DMS53 treated with DMSO at 0.1 percent for 48 hours (cell line): ENCODE data around the gene DUOX2.
A peak's percentile ranks its signal among the peaks of the same experiment; 100 is the strongest.

ENCODE experiments used
- DNase-seq: peaks from one replicate; lab custom pipeline; 2025; ENCODE audit not compliant: unreplicated experiment; lab: John Stamatoyannopoulos, UW

Gene DUOX2

GRCh38 chr15:45114076-45114750, at the start of gene DUOX2, which contains the start of gene DUOXA2:
Gene DUOX2, minus strand, starts transcription at chr15:45114172. Its CDS starts 761 bp downstream, at chr15:45113411.
Gene DUOXA2, plus strand, starts transcription at chr15:45114326. Its CDS starts 280 bp downstream, at chr15:45114606.
- DNase-seq: no peak

DNA sequence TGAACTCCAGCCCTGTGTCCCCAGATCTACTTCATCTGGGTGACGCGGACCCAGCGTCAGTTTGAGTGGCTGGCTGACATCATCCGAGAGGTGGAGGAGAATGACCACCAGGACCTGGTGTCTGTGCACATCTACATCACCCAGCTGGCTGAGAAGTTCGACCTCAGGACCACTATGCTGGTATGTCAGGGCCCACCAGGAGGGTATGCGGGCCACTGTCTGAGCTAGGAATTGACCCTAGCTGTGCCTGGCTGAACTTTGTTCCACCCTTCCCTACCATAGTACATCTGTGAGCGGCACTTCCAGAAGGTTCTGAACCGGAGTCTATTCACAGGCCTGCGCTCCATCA, 49.5 kb upstream of the DUOX2 start:
- no peak for DNase-seq

DNA sequence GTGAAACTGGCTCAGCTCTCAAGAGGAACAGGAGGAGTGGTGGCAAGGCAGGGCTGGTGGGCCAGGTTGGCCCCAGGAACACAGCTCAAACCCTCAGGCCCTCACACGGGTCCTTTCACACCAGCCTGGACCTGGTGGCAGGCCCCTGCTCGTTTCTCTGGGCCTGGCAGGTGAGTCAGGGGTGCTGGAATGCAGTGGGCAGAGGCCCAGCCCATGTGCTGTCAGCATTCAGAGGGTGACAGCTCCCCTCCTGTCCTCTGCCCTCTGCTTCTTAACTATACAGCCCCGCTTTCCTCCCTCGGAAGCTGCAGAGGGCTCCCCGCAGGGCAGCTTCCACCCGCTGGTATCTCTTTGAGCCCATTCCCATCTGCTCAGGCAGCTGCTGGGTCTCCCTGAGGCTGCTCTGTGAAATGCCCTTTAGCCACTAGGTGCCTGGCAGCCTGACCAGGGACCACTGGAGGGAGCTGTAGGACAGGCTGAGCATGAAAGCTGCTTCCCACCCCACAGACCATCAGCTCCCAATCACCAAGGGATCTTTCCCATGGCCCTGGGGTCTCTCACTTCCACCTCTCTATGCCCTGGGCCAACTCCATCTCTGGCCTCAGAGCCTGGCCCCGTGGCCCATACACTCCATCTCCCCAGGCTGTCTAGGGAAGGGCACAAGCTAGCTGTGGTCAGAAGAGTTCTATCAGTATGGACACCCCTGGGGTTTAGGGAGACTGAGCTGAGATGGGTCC, 49.0 kb upstream of the DUOX2 start:
- DNase-seq: peak; percentile 49

DNA sequence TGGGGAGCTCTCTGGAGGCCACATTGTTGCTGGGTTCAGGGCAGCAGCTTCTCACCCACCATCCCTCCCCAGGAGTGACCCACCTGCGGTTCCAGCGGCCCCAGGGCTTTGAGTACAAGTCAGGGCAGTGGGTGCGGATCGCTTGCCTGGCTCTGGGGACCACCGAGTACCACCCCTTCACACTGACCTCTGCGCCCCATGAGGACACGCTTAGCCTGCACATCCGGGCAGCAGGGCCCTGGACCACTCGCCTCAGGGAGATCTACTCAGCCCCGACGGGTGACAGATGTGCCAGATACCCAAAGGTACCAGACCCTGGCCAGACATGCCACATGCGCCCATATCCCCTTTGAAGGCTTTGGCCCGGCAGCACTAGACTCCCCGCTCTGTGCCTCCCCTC, 47.7 kb upstream of the DUOX2 start:
- no peak for DNase-seq

DNA sequence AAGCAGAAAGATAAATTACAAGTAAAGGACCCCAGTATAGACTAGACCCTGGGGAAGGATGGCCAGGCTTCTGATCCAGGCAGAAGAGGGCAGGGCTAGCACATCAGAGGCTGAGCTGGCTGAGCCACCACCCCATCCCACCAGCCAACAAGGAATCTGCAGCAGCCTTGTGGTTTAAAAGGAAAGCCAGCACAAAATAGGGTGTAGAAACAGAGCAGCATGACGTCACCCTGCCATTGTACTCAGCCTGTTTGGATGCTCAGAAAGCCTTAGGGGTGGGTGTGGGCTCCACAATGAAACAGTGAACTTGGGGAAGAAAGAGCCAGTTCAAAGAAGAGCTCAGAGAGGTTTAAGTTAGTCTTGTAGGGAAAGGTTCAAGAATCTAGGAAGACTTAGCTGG, 44.0 kb upstream of the DUOX2 start:
- no peak for DNase-seq

GRCh38 chr15:45156744-45157455, 42.9 kb upstream of the DUOX2 start:
- DNase-seq: no peak

- no peak for DNase-seq
These were observed 41.8 kb upstream of the DUOX2 start for GRCh38 chr15:45155739-45156138.

GRCh38 chr15:45151998-45152828, 38.2 kb upstream of the DUOX2 start:
- DNase-seq: no peak

DNA sequence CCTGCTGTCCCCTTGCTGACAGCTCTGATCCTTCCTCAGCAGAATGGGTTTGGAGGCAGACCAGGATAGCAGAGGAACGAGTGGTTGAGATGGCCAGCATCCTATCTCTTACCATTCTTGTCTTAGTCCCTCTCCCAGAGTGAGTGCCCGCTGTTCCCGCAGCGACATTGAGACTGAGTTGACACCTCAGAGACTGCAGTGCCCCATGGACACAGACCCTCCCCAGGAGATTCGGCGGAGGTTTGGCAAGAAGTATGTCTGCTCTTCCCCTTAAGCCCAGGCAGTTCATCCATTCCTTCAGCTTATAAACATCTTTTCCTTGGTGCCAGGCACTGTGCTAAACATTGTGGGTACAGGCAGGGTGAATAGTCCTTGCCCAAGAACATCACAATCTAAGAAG, 37.0 kb upstream of the DUOX2 start:
- no peak for DNase-seq

DNA sequence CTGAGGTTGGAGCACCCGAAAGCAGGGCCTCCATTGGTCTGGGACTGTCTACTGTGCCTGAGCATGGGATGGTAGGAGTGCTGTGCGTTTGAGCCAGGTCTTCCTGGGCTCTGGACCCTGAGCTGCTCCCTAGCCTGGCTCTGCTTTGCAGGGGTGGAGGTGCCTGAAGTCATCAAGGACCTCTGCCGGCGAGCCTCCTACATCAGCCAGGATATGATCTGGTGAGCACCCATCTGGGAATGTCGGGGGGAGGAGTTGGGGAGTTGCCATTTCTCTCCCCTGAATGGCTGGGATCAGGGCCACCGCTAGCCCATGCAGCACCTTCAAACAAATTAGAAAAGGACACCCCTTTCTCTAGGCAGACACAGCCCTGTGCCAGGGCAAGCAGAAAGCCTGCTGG, 36.5 kb upstream of the DUOX2 start:
- no peak for DNase-seq

DNA sequence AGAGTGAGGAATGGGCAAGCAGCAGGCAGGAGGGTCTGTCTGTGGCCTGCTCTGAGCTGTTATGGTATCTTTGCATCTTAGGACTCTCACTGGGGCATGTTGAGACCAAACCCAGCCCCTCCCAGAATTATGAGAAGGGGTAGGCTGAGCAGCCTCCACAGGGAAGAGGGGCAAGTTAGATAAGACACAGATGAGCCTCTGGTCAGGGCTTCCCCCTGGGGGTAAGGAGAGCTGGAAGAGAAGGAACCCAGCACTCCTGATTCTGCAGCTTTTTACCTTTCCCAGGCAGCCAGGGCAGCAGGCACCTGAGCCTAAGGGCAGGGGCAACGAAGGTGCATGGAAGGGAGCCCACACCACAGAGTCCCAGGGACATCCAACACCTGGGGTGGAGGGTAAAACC, 35.1 kb upstream of the DUOX2 start:
- no peak for DNase-seq

- no peak for DNase-seq
These were observed 34.4 kb upstream of the DUOX2 start for GRCh38 chr15:45148076-45149059.

DNA sequence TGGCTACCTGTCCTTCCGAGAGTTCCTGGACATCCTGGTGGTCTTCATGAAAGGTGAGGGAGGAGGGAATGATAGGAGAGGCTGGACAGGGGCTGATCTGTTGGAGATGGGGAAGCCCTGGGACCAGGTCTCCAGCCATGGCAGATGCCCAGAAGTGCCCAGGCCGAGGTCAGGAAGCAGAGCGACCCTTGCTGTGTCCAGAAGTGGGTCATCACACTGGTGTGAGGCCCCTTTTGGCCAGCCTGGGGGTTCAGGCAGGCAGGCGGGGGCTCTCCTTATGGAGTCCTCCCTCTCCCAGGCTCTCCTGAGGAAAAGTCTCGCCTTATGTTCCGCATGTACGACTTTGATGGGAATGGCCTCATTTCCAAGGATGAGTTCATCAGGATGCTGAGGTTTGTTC, 33.6 kb upstream of the DUOX2 start:
- no peak for DNase-seq

DNA sequence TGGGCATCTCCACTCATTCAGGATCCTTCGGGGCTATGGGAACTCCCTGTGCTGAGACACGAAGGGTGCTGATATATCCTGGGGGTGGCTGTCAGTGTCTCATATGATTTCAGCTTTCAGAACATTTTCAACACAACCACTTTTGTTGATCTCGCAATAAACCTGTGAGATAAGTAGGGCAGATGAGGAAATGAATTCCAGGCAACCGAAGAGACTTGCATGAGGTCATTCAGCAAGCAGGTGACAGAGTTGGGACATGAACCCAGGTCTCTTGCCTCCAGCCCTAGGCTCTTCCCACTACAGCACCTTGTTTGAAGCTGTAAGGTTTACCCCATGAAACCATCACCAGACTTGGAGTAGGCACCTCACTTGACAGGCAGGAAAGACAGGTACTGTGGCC, 32.4 kb upstream of the DUOX2 start:
- DNase-seq: no peak

DNA sequence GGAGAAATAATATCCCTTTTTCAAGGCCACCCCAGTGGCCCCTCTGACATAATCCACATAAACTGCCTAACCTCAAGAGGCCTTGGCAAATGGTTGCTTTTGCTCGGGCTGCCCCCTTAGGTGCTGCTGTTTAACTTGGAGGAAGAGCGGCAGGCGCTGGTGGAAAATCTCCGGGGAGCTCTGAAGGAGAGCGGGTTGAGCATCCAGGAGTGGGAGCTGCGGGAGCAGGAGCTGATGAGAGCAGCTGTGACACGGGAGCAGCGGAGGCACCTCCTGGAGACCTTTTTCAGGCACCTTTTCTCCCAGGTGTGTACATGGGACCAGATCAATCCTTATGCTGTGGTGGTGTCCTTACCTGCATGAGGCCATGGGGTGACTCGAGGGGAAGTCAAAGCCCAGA, 30.8 kb upstream of the DUOX2 start:
- DNase-seq: no peak

DNA sequence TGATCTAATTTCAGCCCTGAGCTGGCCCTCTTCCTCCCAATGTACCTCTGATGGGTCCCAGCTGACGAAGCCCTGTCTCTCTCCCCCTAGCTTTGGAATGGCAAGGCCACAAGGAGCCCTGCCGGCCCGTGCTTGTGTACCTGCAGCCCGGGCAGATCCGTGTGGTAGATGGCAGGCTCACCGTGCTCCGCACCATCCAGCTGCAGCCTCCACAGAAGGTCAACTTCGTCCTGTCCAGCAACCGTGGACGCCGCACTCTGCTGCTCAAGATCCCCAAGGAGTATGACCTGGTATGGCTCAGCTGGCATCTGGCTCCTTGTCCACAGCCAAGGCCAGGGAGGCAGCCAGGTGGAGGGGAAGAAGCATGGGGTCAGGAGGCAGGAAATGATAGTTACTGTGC, 30.0 kb upstream of the DUOX2 start:
- DNase-seq: no peak

DNA sequence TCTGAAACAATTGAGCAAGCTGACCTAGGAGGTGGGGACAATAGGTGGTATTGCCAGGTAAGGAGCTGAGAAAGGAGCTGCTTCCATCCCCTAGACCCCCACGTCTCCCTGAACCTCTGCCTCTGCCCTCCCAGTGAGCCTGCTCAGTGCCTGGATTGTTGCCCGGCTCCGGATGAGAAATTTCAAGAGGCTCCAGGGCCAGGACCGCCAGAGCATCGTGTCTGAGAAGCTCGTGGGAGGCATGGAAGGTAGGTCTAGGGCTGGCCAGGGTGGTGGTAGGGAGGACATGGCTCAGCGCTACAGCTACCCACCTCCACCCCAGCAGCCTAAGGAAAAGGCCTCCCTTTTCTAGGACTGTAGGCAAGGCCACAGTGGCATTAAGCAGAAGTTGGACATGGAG, 29.1 kb upstream of the DUOX2 start:
- DNase-seq: no peak

- DNase-seq: no peak
These were observed 27.4 kb upstream of the DUOX2 start for GRCh38 chr15:45141386-45141785.

DNA sequence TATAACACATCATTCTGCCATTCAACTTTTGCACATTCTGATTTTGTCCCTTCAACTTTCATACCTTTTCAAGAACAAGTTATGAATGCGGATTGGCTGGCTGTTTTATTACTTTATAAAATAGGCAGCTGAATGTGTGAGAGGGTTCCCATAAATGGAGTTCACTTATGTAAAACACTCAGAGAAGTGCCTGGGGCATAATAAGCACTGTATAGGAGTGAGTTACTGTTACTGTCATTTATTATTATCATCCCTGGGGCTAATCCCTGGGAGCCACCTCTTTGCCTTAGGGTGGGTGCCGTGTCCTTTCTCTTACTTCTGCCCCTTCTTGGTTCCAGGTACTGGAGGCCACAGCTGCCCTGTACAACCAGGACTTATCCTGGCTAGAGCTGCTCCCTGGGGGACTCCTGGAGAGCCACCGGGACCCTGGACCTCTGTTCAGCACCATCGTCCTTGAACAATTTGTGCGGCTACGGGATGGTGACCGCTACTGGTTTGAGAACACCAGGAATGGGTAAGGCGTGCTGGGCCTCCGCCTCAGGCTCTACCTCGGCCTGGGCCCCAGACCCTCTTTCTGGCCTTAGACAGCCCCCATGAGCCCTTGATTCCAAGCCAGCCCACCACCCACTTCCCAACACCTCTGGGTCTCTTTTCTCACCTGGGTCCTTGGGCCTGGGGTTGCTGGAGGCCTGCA, 26.7 kb upstream of the DUOX2 start:
- no peak for DNase-seq

DNA sequence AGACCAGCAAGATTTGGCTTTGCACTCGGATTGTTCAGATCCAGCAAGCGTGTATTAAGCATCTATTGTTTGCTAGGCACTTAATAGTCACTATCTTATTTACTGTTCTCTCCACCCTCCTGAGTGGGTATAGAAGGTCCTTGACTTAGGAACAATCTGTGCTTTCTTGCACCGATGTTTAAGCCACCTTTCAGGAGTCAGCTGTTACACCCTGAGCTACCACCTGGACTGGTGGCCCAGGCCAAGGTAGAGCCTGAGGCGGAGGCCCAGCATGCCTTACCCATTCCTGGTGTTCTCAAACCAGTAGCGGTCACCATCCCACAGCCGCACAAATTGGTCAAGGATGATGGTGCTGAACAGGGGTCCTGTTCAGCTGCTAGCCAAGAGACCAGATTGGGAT, 25.8 kb upstream of the DUOX2 start:
- DNase-seq: no peak
